ENCODE results near the gene DNAJC15. TPM values are rescaled to one million over a fixed set of nuclear protein-coding genes. Genes with fewer than 3 reads are reported as not detected.

DNAJC15 gene
- total RNA-seq, 2 donors from 2014 or later, result 7.6 to 10.7 TPM

DNA sequence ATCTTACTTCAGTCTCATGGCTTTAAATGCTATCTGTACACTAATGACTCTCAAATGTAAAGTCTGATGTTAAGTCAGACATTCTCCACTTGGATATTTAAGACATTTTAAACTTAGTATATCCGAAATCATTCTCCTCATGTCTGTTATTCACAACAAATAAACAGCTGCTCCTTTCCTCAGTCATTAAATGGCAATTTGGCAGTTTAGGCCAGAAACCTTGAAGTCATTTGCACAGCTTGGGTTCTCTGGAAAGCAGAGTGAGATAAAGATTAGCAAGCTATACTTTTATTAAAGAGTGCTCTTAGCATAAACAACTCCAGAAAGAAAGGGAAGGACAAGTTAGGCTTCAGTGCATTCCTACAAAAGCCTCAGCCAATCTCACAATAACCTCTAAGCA, 53.7 kb downstream of the DNAJC15 start:
- Histone ChIP-seq H3K9me3 (no peaks in the 10 kb centered on the region), H3K27me3 (replicated peaks; ENCODE audit: insufficient read depth) (no peaks in the 10 kb centered on the region), H3K4me3 (no peak overlapping the region), H3K27ac (no peak overlapping the region), H3K36me3 (peaks cover 3% of the 10 kb centered on the region), H3K4me1 (ENCODE audit: control insufficient read depth in 1 of 2, low read depth in 2 of 2) (no peaks in the 10 kb centered on the region)
- TF ChIP-seq, protein P1, sequence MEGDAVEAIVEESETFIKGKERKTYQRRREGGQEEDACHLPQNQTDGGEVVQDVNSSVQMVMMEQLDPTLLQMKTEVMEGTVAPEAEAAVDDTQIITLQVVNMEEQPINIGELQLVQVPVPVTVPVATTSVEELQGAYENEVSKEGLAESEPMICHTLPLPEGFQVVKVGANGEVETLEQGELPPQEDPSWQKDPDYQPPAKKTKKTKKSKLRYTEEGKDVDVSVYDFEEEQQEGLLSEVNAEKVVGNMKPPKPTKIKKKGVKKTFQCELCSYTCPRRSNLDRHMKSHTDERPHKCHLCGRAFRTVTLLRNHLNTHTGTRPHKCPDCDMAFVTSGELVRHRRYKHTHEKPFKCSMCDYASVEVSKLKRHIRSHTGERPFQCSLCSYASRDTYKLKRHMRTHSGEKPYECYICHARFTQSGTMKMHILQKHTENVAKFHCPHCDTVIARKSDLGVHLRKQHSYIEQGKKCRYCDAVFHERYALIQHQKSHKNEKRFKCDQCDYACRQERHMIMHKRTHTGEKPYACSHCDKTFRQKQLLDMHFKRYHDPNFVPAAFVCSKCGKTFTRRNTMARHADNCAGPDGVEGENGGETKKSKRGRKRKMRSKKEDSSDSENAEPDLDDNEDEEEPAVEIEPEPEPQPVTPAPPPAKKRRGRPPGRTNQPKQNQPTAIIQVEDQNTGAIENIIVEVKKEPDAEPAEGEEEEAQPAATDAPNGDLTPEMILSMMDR (IDR thresholded peaks at IDR 0.05), result no peak
- ATAC-seq (ENCODE audit: insufficient number of reproducible peaks, low FRiP score, low read depth), result no peak
- DNase-seq (ENCODE audit: low spot score), result no peak

DNA sequence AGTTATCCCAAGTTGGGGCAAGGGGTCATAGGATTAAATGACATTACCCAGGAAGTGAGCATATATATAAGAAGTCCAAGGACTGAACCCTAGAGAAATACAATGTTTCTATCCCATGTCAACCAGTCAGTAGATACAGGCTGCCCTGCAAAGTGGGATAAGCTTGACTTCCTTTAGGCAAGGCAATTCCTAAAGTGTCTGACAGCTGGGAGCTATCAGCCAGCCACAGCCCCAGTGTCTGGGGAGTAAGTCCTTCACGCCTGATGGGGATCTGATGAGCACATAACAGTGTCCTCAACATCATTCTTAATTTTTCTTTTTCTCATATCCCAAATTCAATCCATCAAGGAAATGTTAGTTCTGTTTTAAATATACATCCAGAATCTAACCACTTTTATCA, 54.1 kb downstream of the DNAJC15 start:
- Histone ChIP-seq H3K9me3 (no peaks in the 10 kb centered on the region), H3K4me3 (no peak overlapping the region), H3K36me3 (peaks cover 3% of the 10 kb centered on the region), H3K27ac (no peak overlapping the region), H3K27me3 (replicated peaks; ENCODE audit: insufficient read depth) (no peaks in the 10 kb centered on the region), H3K4me1 (ENCODE audit: control insufficient read depth in 1 of 2, low read depth in 2 of 2) (no peaks in the 10 kb centered on the region)
- ATAC-seq (ENCODE audit: insufficient number of reproducible peaks, low FRiP score, low read depth) (no peak), DNase-seq (ENCODE audit: low spot score) (no peak)
- TF ChIP-seq, protein P1 (IDR thresholded peaks at IDR 0.05), result no peak

DNA sequence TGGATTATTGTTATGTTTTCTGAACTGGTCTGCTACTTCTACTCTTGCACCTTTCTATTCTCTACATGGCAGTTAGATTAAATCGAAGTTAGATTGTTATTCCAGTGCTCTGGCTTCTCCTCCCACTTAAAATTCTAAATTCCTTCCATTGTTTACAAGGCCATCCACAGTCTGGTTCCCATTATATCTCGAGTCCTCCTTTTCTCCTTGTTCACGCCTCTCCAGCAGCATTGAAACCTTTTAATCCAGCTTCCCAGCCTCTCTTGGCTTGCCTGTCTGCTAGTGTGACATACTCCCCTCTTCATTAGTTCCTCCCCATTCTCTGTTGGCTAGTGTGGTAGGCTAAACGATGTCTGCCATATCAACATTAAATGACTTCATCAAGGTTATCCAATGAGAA, 54.5 kb downstream of the DNAJC15 start:
- ATAC-seq (ENCODE audit: insufficient number of reproducible peaks, low FRiP score, low read depth), result no peak

DNA sequence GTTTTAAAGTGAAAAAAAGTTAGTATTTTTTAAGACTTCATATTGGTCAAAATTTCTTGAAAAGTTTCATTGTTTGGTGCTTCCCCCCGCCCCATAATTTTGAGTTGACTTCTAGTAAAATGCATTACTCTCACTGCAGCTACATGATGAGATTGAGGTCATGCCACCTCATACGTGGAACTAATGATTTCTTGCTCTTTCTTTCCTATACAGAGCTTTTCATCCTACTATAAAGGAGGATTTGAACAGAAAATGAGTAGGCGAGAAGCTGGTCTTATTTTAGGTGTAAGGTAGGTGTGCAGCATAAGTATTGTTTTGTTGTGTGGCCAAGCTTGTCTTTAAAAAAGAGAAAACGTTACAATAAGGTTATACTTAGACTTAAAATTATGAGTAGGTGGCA, 55.0 kb downstream of the DNAJC15 start:
- no peak for DNase-seq (ENCODE audit: low spot score)
- Histone ChIP-seq H3K27me3 (replicated peaks; ENCODE audit: insufficient read depth) (no peaks in the 10 kb centered on the region), H3K4me1 (ENCODE audit: control insufficient read depth in 1 of 2, low read depth in 2 of 2) (no peaks in the 10 kb centered on the region), H3K27ac (no peak overlapping the region), H3K4me3 (no peak overlapping the region), H3K36me3 (peaks cover 3% of the 10 kb centered on the region), H3K9me3 (no peaks in the 10 kb centered on the region)
- TF ChIP-seq, protein P1 (IDR thresholded peaks at IDR 0.05), result no peak
- no peak for ATAC-seq (ENCODE audit: insufficient number of reproducible peaks, low FRiP score, low read depth)

More for the DNA sequence above, 54.5 kb downstream of the DNAJC15 start:
- no peaks in the 10 kb centered on the region for H3K27me3 ChIP-seq (replicated peaks; ENCODE audit: insufficient read depth)
- H3K4me3 ChIP-seq, result no peak overlapping the region
- no peaks in the 10 kb centered on the region for H3K4me1 ChIP-seq (ENCODE audit: control insufficient read depth in 1 of 2, low read depth in 2 of 2)
- H3K27ac ChIP-seq, result no peak overlapping the region
- no peak for DNase-seq (ENCODE audit: low spot score)
- no peaks in the 10 kb centered on the region for H3K9me3 ChIP-seq
- peaks cover 3% of the 10 kb centered on the region for H3K36me3 ChIP-seq
- TF ChIP-seq, protein P1 (IDR thresholded peaks at IDR 0.05), result no peak

DNA sequence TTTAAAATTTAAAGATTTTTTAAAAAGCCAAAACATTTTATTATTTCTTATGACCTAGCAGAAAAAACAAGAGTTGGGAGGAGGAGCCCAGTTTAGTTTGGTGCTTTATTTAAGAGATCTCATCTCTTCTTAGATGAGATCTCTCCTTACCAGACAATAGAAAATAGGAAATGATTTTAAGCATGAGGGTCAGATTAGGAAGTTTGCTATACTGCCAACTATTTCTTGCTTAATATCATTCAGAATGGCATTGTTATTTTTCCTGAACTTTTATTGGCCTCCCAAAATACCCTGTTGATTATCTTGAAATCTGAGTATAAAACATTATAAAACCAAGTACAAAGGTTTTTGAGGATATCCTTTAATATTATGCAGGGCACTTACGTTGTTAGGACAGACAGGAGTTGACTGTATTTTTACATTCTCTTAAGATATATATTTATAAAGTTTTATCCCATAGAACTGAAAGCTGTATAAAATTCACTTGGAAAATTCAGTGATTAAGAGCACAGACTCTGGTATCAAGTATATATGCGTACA, 56.1 kb downstream of the DNAJC15 start:
- TF ChIP-seq, protein P1 (IDR thresholded peaks at IDR 0.05), result no peak
- H3K27ac ChIP-seq, result no peak overlapping the region
- no peaks in the 10 kb centered on the region for H3K27me3 ChIP-seq (replicated peaks; ENCODE audit: insufficient read depth)
- H3K9me3 ChIP-seq, result no peaks in the 10 kb centered on the region
- DNase-seq (ENCODE audit: low spot score) (no peak), ATAC-seq (ENCODE audit: insufficient number of reproducible peaks, low FRiP score, low read depth) (no peak)
- peaks cover 3% of the 10 kb centered on the region for H3K36me3 ChIP-seq
- H3K4me3 ChIP-seq, result no peak overlapping the region
- H3K4me1 ChIP-seq (ENCODE audit: control insufficient read depth in 1 of 2, low read depth in 2 of 2), result no peaks in the 10 kb centered on the region
